H1 (cell line): Measurements from ENCODE around the gene OTUB1. TPM values are rescaled to one million over a fixed set of nuclear protein-coding genes. Genes with fewer than 3 reads are reported as not detected.

Experiments used
- BACH1 ChIP-seq: IDR thresholded peaks from 2 replicates; pipeline ENCODE4 v1.6.1; 2012; ENCODE audit warnings: low read length, improper control_type of control experiment
- CBX5 ChIP-seq: fragments of 300-800, 300-1000 bp; sonication (generic); IDR thresholded peaks from 2 replicates; pipeline ENCODE4 v1.7.1; 2016; ENCODE audit warnings: antibody characterized with exemption, low read length, low read depth
- E2F6 ChIP-seq: IDR thresholded peaks from 2 replicates; pipeline ENCODE4 v1.6.1; 2012; ENCODE audit warnings: inconsistent platforms
- TCF12 ChIP-seq: IDR thresholded peaks from 2 replicates; pipeline ENCODE4 v1.6.1; 2011; ENCODE audit warnings: low read depth, mild to moderate bottlenecking, low read length
- polyA plus RNA-seq, 7 experiments: library from polyadenylated mRNA; depleted of rRNA in 3 of 7; stranded (reverse) in 5 of 7; unstranded in 2 of 7; fragments of >200 nt in 5 of 7; fragments of 200-250 nt in 2 of 7; gene quantifications; 1 replicate in 5 of 7; 2 replicates in 1 of 7; 4 replicates in 1 of 7; pipeline versions ENCODE4 v1.2.1 to v1.2.3, GENCODE V29; 2011 to 2013; ENCODE audit warnings: missing spikeins in 2 of 7, mixed read lengths in 2 of 7
- total RNA-seq: library from RNA; stranded (reverse); fragmentation: NEBNext Ultra II Directional; extraction: Animal tissue kit (Norgen Biotek cat#: 25700); gene quantifications from 2 replicates; pipeline ENCODE4 v1.2.1, GENCODE V29; 2021
- TF ChIP-seq, protein P1 (sequence below): IDR thresholded peaks from 2 replicates; pipeline ENCODE4 v1.6.1; 2012; ENCODE audit warnings: inconsistent platforms
- TF ChIP-seq, protein P2 (sequence below): IDR thresholded peaks from 2 replicates; pipeline ENCODE4 v1.6.1; 2011; ENCODE audit warnings: low read depth, mild to moderate bottlenecking, low read length; ENCODE audit not compliant: insufficient read depth

OTUB1 gene
- total and polyA plus RNA-seq, 2 of the 8 experiments (the other 6 are each of a cell fraction or from before 2014, with no cell fraction given): 110 to 274 TPM

DNA sequence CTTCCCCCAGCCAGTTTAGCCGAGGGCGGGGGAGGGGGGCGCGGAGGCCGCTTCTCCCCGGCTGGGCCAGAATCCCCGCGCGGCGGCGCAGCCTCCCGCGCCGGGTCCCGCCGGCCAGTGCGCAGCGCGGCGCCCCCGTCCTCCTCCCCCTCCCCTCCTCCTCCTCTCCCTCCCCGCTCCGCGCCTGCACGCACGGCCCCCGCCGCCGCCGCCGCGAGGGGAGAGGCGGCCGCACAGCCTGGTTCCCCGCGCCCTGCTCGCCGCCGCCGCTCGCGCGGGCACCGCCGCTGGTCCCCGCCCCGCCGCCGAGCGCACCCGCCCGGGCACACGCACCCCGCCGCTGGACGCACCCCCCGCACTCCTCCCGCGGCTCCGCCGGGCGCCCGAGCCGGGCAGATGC lies 49.3 kb downstream of the OTUB1 start, which contains the start of gene FLRT1 (continued):
- no peak for TF ChIP-seq CBX5
- TF ChIP-seq E2F6: no peak
- TF ChIP-seq TCF12: no peak
- TF ChIP-seq, protein P1, sequence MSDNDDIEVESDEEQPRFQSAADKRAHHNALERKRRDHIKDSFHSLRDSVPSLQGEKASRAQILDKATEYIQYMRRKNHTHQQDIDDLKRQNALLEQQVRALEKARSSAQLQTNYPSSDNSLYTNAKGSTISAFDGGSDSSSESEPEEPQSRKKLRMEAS: no peak
- TF ChIP-seq, protein P2, sequence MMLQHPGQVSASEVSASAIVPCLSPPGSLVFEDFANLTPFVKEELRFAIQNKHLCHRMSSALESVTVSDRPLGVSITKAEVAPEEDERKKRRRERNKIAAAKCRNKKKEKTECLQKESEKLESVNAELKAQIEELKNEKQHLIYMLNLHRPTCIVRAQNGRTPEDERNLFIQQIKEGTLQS: no peak
- TF ChIP-seq BACH1: no peak
